Astrocyte (in vitro differentiated cells and primary cell): Measurements from ENCODE around the gene ALDH16A1.

ENCODE experiments used
- EZH2 ChIP-seq: IDR thresholded peaks from 2 replicates; pipeline ENCODE4 v1.6.1; 2012; ENCODE audit warnings: mild to moderate bottlenecking, low read length, inconsistent platforms; ENCODE audit not compliant: insufficient read depth
- TF ChIP-seq, protein P1 (sequence below): IDR thresholded peaks from 2 replicates; pipeline ENCODE4 v1.5.1; 2011; ENCODE audit warnings: low read depth, mild to moderate bottlenecking, inconsistent platforms, low read length, moderate library complexity; ENCODE audit not compliant: insufficient read depth

GRCh38 chr19:49507803-49508494, 54.9 kb downstream of the ALDH16A1 start:
- TF ChIP-seq, protein P1, sequence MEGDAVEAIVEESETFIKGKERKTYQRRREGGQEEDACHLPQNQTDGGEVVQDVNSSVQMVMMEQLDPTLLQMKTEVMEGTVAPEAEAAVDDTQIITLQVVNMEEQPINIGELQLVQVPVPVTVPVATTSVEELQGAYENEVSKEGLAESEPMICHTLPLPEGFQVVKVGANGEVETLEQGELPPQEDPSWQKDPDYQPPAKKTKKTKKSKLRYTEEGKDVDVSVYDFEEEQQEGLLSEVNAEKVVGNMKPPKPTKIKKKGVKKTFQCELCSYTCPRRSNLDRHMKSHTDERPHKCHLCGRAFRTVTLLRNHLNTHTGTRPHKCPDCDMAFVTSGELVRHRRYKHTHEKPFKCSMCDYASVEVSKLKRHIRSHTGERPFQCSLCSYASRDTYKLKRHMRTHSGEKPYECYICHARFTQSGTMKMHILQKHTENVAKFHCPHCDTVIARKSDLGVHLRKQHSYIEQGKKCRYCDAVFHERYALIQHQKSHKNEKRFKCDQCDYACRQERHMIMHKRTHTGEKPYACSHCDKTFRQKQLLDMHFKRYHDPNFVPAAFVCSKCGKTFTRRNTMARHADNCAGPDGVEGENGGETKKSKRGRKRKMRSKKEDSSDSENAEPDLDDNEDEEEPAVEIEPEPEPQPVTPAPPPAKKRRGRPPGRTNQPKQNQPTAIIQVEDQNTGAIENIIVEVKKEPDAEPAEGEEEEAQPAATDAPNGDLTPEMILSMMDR: no peak
- no peak for TF ChIP-seq EZH2
